ENCODE results near the gene PTPRN2. TPM values are rescaled to one million over a fixed set of nuclear protein-coding genes. Genes with fewer than 3 reads are reported as not detected.

The PTPRN2 gene
- total RNA-seq, 2 donors from 2014 or later: 26.1 to 55.5 TPM

DNA sequence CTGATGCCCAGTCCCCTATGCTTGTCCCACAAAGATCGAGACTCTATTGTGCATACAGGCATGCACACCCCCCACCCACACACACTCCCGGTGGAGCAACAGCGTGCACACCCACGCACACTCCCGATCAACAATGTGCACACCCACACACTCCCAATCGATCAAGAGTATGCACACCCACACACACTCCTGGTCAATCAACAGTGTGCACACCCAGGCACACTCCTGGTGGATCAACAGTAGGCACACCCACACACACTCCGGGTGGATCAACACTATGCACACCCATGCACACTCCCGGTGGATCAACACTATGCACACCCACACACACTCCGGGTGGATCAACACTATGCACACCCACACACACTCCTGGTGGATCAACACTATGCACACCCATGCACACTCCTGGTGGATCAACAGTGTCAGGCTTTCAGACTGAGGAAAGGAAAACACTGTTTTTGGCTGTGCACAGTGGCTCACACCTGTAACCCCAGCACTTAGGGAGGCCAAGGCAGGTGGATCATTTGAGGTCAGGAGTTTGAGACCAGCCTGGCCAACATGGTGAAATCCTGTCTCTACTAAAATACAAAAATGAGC, 118.8 kb downstream of the PTPRN2 start:
- Histone ChIP-seq H3K27me3 (replicated peaks; ENCODE audit: insufficient read depth) (no peaks in the 10 kb centered on the region), H3K9me3 (no peaks in the 10 kb centered on the region), H3K4me3 (no peak overlapping the region), H3K36me3 (no peaks in the 10 kb centered on the region), H3K4me1 (replicated peaks) (no peaks in the 10 kb centered on the region), H3K27ac (no peak overlapping the region)
- intact Hi-C loops (cut with DNase I): no loop called here
- 47% methylated on average over 9 of the region's 9 CpGs for WGBS
- no peak for DNase-seq (ENCODE audit: low spot score)
- TF ChIP-seq, protein P1, sequence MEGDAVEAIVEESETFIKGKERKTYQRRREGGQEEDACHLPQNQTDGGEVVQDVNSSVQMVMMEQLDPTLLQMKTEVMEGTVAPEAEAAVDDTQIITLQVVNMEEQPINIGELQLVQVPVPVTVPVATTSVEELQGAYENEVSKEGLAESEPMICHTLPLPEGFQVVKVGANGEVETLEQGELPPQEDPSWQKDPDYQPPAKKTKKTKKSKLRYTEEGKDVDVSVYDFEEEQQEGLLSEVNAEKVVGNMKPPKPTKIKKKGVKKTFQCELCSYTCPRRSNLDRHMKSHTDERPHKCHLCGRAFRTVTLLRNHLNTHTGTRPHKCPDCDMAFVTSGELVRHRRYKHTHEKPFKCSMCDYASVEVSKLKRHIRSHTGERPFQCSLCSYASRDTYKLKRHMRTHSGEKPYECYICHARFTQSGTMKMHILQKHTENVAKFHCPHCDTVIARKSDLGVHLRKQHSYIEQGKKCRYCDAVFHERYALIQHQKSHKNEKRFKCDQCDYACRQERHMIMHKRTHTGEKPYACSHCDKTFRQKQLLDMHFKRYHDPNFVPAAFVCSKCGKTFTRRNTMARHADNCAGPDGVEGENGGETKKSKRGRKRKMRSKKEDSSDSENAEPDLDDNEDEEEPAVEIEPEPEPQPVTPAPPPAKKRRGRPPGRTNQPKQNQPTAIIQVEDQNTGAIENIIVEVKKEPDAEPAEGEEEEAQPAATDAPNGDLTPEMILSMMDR (IDR thresholded peaks at IDR 0.05): no peak
- no peak for TF ChIP-seq POLR2A (IDR thresholded peaks at IDR 0.05)
- TF ChIP-seq POLR2AphosphoS5 (IDR thresholded peaks at IDR 0.05): no peak

- DNase-seq (ENCODE audit: low spot score): no peak
- no peak overlapping the region for H3K27ac ChIP-seq
- no peaks in the 10 kb centered on the region for H3K9me3 ChIP-seq
- intact Hi-C loops (cut with DNase I): no loop called here
- H3K27me3 ChIP-seq (replicated peaks; ENCODE audit: insufficient read depth): no peaks in the 10 kb centered on the region
- no peaks in the 10 kb centered on the region for H3K36me3 ChIP-seq
- no peak for TF ChIP-seq POLR2AphosphoS5 (IDR thresholded peaks at IDR 0.05)
- no peak for TF ChIP-seq POLR2A (IDR thresholded peaks at IDR 0.05)
- TF ChIP-seq, protein P1 (IDR thresholded peaks at IDR 0.05): no peak
- no peak overlapping the region for H3K4me3 ChIP-seq
- whole genome bisulfite sequencing: 3% methylated on average over 10 of the region's 10 CpGs
- no peaks in the 10 kb centered on the region for H3K4me1 ChIP-seq (replicated peaks)
Observed at GRCh38 chr7:158468181-158468580, 119.4 kb downstream of the PTPRN2 start.

- Histone ChIP-seq H3K4me3 (no peak overlapping the region), H3K36me3 (no peaks in the 10 kb centered on the region), H3K27ac (no peak overlapping the region), H3K27me3 (replicated peaks; ENCODE audit: insufficient read depth) (no peaks in the 10 kb centered on the region), H3K4me1 (replicated peaks) (no peaks in the 10 kb centered on the region), H3K9me3 (no peaks in the 10 kb centered on the region)
- intact Hi-C loops (cut with DNase I): no loop called here
- no peak for TF ChIP-seq POLR2AphosphoS5 (IDR thresholded peaks at IDR 0.05)
- no peak for TF ChIP-seq POLR2A (IDR thresholded peaks at IDR 0.05)
- TF ChIP-seq, protein P1 (IDR thresholded peaks at IDR 0.05): no peak
- 30% methylated on average over 7 of the region's 7 CpGs for whole genome bisulfite sequencing
- DNase-seq (ENCODE audit: low spot score): no peak
Observed at GRCh38 chr7:158467562-158467961, 120.1 kb downstream of the PTPRN2 start.

GRCh38 chr7:158463317-158463716, 124.3 kb downstream of the PTPRN2 start:
- H3K27me3 ChIP-seq (replicated peaks; ENCODE audit: insufficient read depth): no peaks in the 10 kb centered on the region
- DNase-seq (ENCODE audit: low spot score): no peak
- no peaks in the 10 kb centered on the region for H3K4me1 ChIP-seq (replicated peaks)
- no peaks in the 10 kb centered on the region for H3K36me3 ChIP-seq
- H3K27ac ChIP-seq: no peak overlapping the region
- TF ChIP-seq, protein P1 (IDR thresholded peaks at IDR 0.05): no peak
- no peak for TF ChIP-seq POLR2AphosphoS5 (IDR thresholded peaks at IDR 0.05)
- TF ChIP-seq POLR2A (IDR thresholded peaks at IDR 0.05): no peak
- 92% methylated on average over 4 of the region's 4 CpGs for WGBS
- H3K4me3 ChIP-seq: no peak overlapping the region
- intact Hi-C loops (cut with DNase I): no loop called here
- H3K9me3 ChIP-seq: no peaks in the 10 kb centered on the region

- no peak overlapping the region for H3K4me3 ChIP-seq
- no peaks in the 10 kb centered on the region for H3K4me1 ChIP-seq (replicated peaks)
- no peaks in the 10 kb centered on the region for H3K36me3 ChIP-seq
- intact Hi-C loops (cut with DNase I): no loop called here
- no peaks in the 10 kb centered on the region for H3K9me3 ChIP-seq
- 82% methylated on average over 11 of the region's 11 CpGs for WGBS
- TF ChIP-seq, protein P1 (IDR thresholded peaks at IDR 0.05): no peak
- no peak for TF ChIP-seq POLR2A (IDR thresholded peaks at IDR 0.05)
- no peak for TF ChIP-seq POLR2AphosphoS5 (IDR thresholded peaks at IDR 0.05)
- no peak overlapping the region for H3K27ac ChIP-seq
- H3K27me3 ChIP-seq (replicated peaks; ENCODE audit: insufficient read depth): no peaks in the 10 kb centered on the region
- no peak for DNase-seq (ENCODE audit: low spot score)
Observed at GRCh38 chr7:158461824-158462223, 125.8 kb downstream of the PTPRN2 start.
